Trophoblast cell (in vitro differentiated cells and primary cell): Measurements from ENCODE around the gene GJD4.

ENCODE experiments used
- DNase-seq, 2 donors: peaks; one replicate each; pipeline ENCODE4 v3.0.0-alpha.2; 2016
- H2AFZ ChIP-seq: 2 replicates; pipeline ENCODE4 v1.6.1; 2013; ENCODE audit warnings: low read length, moderate library complexity, mild to moderate bottlenecking; ENCODE audit not compliant: insufficient read depth, poor library complexity
- H2AK5ac ChIP-seq: 2 replicates; pipeline ENCODE4 v1.6.1; 2013; ENCODE audit warnings: mild to moderate bottlenecking, low read length
- H2BK120ac ChIP-seq: 2 replicates; pipeline ENCODE4 v1.6.1; 2013; ENCODE audit warnings: low read length, mild to moderate bottlenecking, moderate library complexity; ENCODE audit not compliant: insufficient read depth, poor library complexity
- H2BK12ac ChIP-seq: 2 replicates; pipeline ENCODE4 v1.6.1; 2013; ENCODE audit warnings: mild to moderate bottlenecking, low read length, moderate library complexity
- H2BK5ac ChIP-seq: 2 replicates; pipeline ENCODE4 v1.6.1; 2013; ENCODE audit warnings: low read length, low read depth, moderate library complexity, mild to moderate bottlenecking; ENCODE audit not compliant: poor library complexity
- H3K14ac ChIP-seq: 2 replicates; pipeline ENCODE4 v1.6.1; 2013; ENCODE audit warnings: mild to moderate bottlenecking, low read length
- H3K18ac ChIP-seq: 2 replicates; pipeline ENCODE4 v1.6.1; 2013; ENCODE audit warnings: mild to moderate bottlenecking, low read length
- H3K23ac ChIP-seq: 2 replicates; pipeline ENCODE4 v1.6.1; 2013; ENCODE audit warnings: low read length
- H3K27ac ChIP-seq: 2 replicates; pipeline ENCODE4 v1.5.1; 2013; ENCODE audit warnings: low read depth, mild to moderate bottlenecking, inconsistent platforms, low read length, moderate library complexity
- H3K27me3 ChIP-seq: 2 replicates; pipeline ENCODE4 v1.6.1; 2013; ENCODE audit warnings: inconsistent platforms, mild to moderate bottlenecking, low read length, moderate library complexity; ENCODE audit not compliant: insufficient read depth
- H3K36me3 ChIP-seq, 2 experiments: 1 replicate in 1 of 2; 2 replicates in 1 of 2; pipeline ENCODE4 v1.6.1; 2013; ENCODE audit warnings: low read length in 2 of 2, mild to moderate bottlenecking in 2 of 2, moderate library complexity in 1 of 2; ENCODE audit not compliant: insufficient read depth in 2 of 2, control insufficient read depth in 1 of 2
- H3K4ac ChIP-seq: 2 replicates; pipeline ENCODE4 v1.6.1; 2013; ENCODE audit warnings: low read depth, mild to moderate bottlenecking, low read length, moderate library complexity
- H3K4me1 ChIP-seq, 2 experiments: 1 replicate in 1 of 2; 2 replicates in 1 of 2; pipeline ENCODE4 v1.6.1; 2013; ENCODE audit warnings: low read length in 2 of 2, mild to moderate bottlenecking in 2 of 2, moderate library complexity in 1 of 2; ENCODE audit not compliant: insufficient read depth in 2 of 2, control insufficient read depth in 1 of 2
- H3K4me2 ChIP-seq: 2 replicates; pipeline ENCODE4 v1.6.1; 2013; ENCODE audit warnings: inconsistent platforms, mild to moderate bottlenecking, low read length, moderate library complexity
- H3K4me3 ChIP-seq: 2 replicates; pipeline ENCODE4 v1.5.1; 2013; ENCODE audit warnings: mild to moderate bottlenecking, low read depth, low read length, inconsistent platforms
- H3K79me1 ChIP-seq: one replicate; pipeline ENCODE4 v1.6.1; 2013; ENCODE audit warnings: low read length
- H3K79me2 ChIP-seq: 2 replicates; pipeline ENCODE4 v1.6.1; 2013; ENCODE audit warnings: low read length, mild to moderate bottlenecking; ENCODE audit not compliant: control insufficient read depth, insufficient read depth, poor library complexity
- H3K9ac ChIP-seq: 2 replicates; pipeline ENCODE4 v1.6.1; 2013; ENCODE audit warnings: mild to moderate bottlenecking, low read length
- H3K9me3 ChIP-seq: 2 replicates; pipeline ENCODE4 v1.6.1; 2013; ENCODE audit warnings: low read depth, mild to moderate bottlenecking, control low read depth, inconsistent platforms, low read length; ENCODE audit not compliant: insufficient read depth
- H4K12ac ChIP-seq: 2 replicates; pipeline ENCODE4 v1.6.1; 2013; ENCODE audit warnings: low read depth, mild to moderate bottlenecking, low read length, moderate library complexity
- H4K8ac ChIP-seq: 2 replicates; pipeline ENCODE4 v1.6.1; 2013; ENCODE audit warnings: low read depth, mild to moderate bottlenecking, low read length, moderate library complexity
- H4K91ac ChIP-seq: one replicate; pipeline ENCODE4 v1.6.1; 2013; ENCODE audit warnings: low read depth, mild to moderate bottlenecking, low read length, moderate library complexity
- WGBS: extraction: QIAGEN DNeasy Blood & Tissue Kit; methylation state at CpG from one replicate; pipeline ENCODE4 v1.1.7; 2013; ENCODE audit warnings: missing lambda C conversion rate; ENCODE audit not compliant: insufficient read length, insufficient coverage; ENCODE audit errors: extremely low coverage; 5-methylcytosine and 5-hydroxymethylcytosine counted together

The GJD4 gene

DNA sequence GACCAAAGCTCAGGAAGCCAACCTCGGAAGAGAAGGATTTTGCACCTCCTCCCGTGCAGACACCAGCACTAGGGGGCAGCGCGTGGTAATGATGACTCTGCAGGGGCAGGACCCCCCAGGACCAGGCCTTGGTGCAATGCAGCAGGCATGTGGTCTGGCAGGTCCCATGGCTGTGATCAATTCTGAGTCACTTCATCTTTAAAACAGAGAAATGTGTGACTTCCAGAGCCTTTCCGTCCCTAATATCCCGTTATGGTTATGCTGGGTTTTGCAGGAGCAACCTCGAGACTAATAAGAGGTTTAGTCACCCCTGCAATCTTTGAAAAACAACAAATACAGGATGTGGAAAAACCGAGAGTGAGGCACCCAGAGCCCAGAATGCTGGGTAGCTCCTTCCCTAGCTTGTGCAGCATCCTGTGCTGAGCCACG, 30.2 kb upstream of the GJD4 start:
- peaks cover 6% of the 10 kb centered on the region in 2 experiments for H3K4me1 ChIP-seq
- no peak overlapping the region for H2BK12ac ChIP-seq
- no peak overlapping the region for H2AK5ac ChIP-seq
- no peak overlapping the region for H3K27ac ChIP-seq
- H3K36me3 ChIP-seq, result peaks cover 3 to 5% of the 10 kb centered on the region in 2 experiments
- WGBS, result no CpG with 5 or more reads among the region's 9 CpGs
- no peaks in the 10 kb centered on the region for H3K79me2 ChIP-seq
- no peaks in the 10 kb centered on the region for H3K27me3 ChIP-seq
- H3K4ac ChIP-seq, result no peak overlapping the region
- no peak overlapping the region for H2BK5ac ChIP-seq
- H3K23ac ChIP-seq, result no peak overlapping the region
- peaks cover 1% of the 10 kb centered on the region for H3K9me3 ChIP-seq
- no peak overlapping the region for H3K4me3 ChIP-seq
- H4K8ac ChIP-seq, result no peak overlapping the region
- no peak overlapping the region for H4K91ac ChIP-seq
- H3K14ac ChIP-seq, result no peak overlapping the region
- H2BK120ac ChIP-seq, result no peak overlapping the region
- no peaks in the 10 kb centered on the region for H3K79me1 ChIP-seq
- DNase-seq, result no peak
- no peak overlapping the region for H4K12ac ChIP-seq
- no peak overlapping the region for H2AFZ ChIP-seq
- no peak overlapping the region for H3K9ac ChIP-seq
- H3K4me2 ChIP-seq, result no peak overlapping the region
- no peak overlapping the region for H3K18ac ChIP-seq

DNA sequence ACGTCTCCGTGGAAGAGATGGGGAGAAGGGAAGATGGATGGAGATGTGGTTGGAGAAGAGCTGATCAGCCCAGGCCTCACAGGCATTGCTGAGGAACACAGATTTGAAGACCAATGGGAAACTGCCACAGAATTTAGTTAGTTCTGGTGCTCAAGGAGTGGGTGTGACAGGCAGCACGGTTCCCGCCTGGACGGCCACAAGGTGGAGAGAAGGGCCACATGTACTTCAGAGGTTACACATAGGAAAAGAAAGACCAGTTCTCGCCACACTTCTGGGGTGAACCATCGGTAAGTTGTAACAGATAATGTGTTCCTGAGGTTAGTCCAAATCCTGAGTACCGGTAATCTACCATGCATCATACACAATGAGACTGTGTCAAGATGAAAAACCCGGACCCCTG, 29.5 kb upstream of the GJD4 start:
- H3K9ac ChIP-seq, result no peak overlapping the region
- no peak overlapping the region for H3K14ac ChIP-seq
- no peak overlapping the region for H4K8ac ChIP-seq
- no peak overlapping the region for H3K23ac ChIP-seq
- no peak overlapping the region for H3K4me2 ChIP-seq
- H3K27me3 ChIP-seq, result no peaks in the 10 kb centered on the region
- no peak overlapping the region for H3K4me3 ChIP-seq
- H2BK5ac ChIP-seq, result no peak overlapping the region
- no peaks in the 10 kb centered on the region for H3K79me1 ChIP-seq
- no peak overlapping the region for H4K12ac ChIP-seq
- no peaks in the 10 kb centered on the region for H3K79me2 ChIP-seq
- H2AK5ac ChIP-seq, result no peak overlapping the region
- H3K27ac ChIP-seq, result no peak overlapping the region
- H3K9me3 ChIP-seq, result peaks cover 1% of the 10 kb centered on the region
- DNase-seq, result no peak
- H4K91ac ChIP-seq, result no peak overlapping the region
- no CpG with 5 or more reads among the region's 9 CpGs for WGBS
- no peak overlapping the region for H2BK12ac ChIP-seq
- peaks cover 3 to 5% of the 10 kb centered on the region in 2 experiments for H3K36me3 ChIP-seq
- H2AFZ ChIP-seq, result no peak overlapping the region
- no peak overlapping the region for H3K4ac ChIP-seq
- H2BK120ac ChIP-seq, result no peak overlapping the region
- H3K18ac ChIP-seq, result no peak overlapping the region
- H3K4me1 ChIP-seq, result peaks cover 6% of the 10 kb centered on the region in 2 experiments

DNA sequence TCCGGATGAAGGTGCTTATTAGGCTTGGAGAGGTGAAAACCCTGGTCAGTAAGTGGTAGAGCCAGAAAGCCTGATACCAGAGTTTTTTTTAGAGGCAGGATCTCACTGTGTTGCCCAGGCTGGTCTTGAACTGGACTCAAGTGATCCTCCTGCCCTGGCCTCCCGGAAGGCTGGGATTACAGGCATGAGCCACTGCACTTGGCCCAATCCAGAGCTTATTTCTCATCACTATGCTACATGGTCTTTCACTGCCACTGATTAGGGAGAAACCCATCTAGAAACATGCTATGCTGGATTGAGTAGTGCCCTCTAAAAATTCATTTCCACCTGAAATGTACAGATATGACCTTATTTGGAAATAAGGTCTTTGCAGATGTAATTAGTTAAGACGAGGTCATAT, 28.4 kb upstream of the GJD4 start:
- peaks cover 3 to 5% of the 10 kb centered on the region in 2 experiments for H3K36me3 ChIP-seq
- H3K23ac ChIP-seq, result no peak overlapping the region
- WGBS, result no CpG with 5 or more reads among the region's 3 CpGs
- H2AK5ac ChIP-seq, result no peak overlapping the region
- no peak overlapping the region for H4K12ac ChIP-seq
- peaks cover 1% of the 10 kb centered on the region for H3K9me3 ChIP-seq
- no peak overlapping the region for H3K4ac ChIP-seq
- no peaks in the 10 kb centered on the region for H3K27me3 ChIP-seq
- DNase-seq, result no peak
- no peak overlapping the region for H3K14ac ChIP-seq
- no peak overlapping the region for H3K27ac ChIP-seq
- no peak overlapping the region for H4K8ac ChIP-seq
- H3K79me2 ChIP-seq, result no peaks in the 10 kb centered on the region
- H3K9ac ChIP-seq, result no peak overlapping the region
- no peak overlapping the region for H4K91ac ChIP-seq
- H3K4me1 ChIP-seq, result peaks cover 6% of the 10 kb centered on the region in 2 experiments
- H3K4me2 ChIP-seq, result no peak overlapping the region
- H2BK120ac ChIP-seq, result no peak overlapping the region
- no peak overlapping the region for H2AFZ ChIP-seq
- no peak overlapping the region for H2BK12ac ChIP-seq
- no peak overlapping the region for H3K18ac ChIP-seq
- H3K79me1 ChIP-seq, result no peaks in the 10 kb centered on the region
- no peak overlapping the region for H3K4me3 ChIP-seq
- no peak overlapping the region for H2BK5ac ChIP-seq

DNA sequence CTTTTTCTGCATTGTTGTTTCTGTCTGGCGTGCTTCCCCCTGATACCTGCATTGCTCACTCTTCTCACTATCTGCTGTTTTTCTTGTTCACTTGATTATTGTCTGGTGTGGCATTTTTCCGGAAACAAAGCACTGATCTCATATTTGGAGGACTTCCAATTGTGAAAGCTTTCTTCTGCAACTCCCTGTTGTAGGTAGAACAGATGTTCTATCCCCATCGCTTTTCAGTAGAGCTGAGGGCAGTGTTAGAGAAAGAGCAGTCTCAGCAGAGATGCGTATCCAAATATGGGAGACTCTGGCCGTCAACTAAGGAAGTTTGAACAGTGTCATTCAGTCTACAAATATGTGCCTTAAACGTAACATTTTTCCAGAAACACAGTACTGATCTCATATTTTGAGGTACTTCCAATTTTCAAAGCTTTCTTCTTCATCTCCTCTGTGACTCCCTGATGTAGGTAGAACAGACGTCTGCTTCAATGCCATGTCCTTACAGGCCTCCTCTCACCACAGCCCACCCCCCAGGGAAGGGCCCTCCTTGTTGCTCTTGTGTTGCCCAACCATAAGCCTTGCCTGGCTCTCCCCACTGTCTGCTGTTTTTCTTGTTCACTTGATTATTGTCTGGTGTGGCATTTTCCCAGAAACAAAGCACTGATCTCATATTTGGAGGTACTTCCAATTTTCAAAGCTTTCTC, 27.1 kb upstream of the GJD4 start:
- no peak overlapping the region for H2AK5ac ChIP-seq
- no peak overlapping the region for H3K4me3 ChIP-seq
- H3K23ac ChIP-seq, result no peak overlapping the region
- H3K36me3 ChIP-seq, result peaks cover 3 to 5% of the 10 kb centered on the region in 2 experiments
- no peak overlapping the region for H2BK120ac ChIP-seq
- H4K91ac ChIP-seq, result no peak overlapping the region
- H2AFZ ChIP-seq, result no peak overlapping the region
- no peaks in the 10 kb centered on the region for H3K27me3 ChIP-seq
- H3K9me3 ChIP-seq, result peaks cover 1% of the 10 kb centered on the region
- no peak overlapping the region for H3K18ac ChIP-seq
- H3K9ac ChIP-seq, result no peak overlapping the region
- no peak for DNase-seq
- no peak overlapping the region for H4K8ac ChIP-seq
- no peaks in the 10 kb centered on the region for H3K79me2 ChIP-seq
- H4K12ac ChIP-seq, result no peak overlapping the region
- H3K4ac ChIP-seq, result no peak overlapping the region
- no peak overlapping the region for H2BK5ac ChIP-seq
- no CpG with 5 or more reads among the region's 7 CpGs for WGBS
- no peaks in the 10 kb centered on the region for H3K79me1 ChIP-seq
- peaks cover 6% of the 10 kb centered on the region in 2 experiments for H3K4me1 ChIP-seq
- no peak overlapping the region for H3K27ac ChIP-seq
- H3K4me2 ChIP-seq, result no peak overlapping the region
- H2BK12ac ChIP-seq, result no peak overlapping the region
- no peak overlapping the region for H3K14ac ChIP-seq
